Measurements from ENCODE around the gene TSC22D2.

TSC22D2 gene

GRCh38 chr3:150385296-150386242 is 22.5 kb upstream of the TSC22D2 start:
- peak; percentile 2 for DNase-seq

DNA sequence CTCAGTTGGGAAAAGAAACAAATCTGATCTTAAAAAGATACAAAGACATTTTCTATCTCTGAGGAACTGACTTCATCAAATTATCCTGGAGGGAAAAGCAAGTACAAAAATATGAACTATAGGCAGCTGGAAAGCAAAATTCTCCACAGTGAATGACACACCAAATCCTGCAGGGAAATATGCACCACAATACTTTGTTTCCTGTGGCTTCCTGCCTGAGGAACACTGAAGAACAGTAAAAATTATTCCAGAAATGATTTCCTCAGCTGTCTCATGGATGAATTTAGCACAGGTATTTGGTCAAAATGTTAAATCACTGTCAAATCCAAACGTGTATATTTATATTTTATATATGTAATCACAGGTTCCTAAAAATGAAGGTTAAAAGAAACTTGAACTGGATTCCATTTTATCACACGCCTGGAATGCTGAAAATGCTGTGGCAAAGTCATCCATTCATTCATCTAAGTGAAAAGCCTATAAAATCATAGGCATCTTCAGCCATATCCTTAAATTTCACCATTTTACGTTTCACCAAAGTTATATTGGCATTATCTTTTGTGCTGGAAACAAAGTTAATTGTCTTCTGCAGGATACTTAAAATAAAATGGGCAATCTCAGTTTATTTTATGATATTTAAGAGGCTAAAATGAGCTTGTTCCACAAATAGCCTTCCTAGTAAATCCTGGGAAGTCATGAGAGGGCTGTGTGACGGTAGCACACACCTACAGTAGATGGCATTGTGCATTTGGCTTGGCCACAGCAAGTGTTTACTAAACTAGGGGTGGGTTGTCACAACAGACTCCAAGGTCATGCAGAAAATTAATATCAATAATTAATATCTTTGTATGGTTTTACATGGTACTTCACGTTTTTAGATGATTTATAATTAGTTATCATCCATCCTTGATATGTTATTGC is 19.3 kb upstream of the TSC22D2 start:
- DNase-seq: no peak

DNA sequence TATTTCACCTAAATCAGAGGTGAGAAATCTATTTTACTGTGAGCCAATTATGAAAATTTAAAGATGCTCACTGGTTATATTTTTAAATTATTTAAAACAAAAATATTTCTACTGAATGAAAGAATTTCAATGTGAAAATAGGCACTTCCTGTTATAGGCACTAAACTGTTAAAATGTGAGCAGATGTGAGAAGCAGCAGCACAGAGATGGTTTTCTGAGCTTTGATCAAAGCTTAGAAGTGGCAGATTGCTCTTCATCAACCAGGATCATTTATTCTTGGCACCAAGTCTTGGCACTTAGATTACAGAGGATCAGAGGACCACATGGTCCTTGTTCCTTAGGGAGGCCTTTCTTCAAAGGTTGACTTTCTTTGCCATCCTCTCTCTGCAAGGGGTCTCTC is 18.0 kb upstream of the TSC22D2 start:
- no peak for DNase-seq

DNA sequence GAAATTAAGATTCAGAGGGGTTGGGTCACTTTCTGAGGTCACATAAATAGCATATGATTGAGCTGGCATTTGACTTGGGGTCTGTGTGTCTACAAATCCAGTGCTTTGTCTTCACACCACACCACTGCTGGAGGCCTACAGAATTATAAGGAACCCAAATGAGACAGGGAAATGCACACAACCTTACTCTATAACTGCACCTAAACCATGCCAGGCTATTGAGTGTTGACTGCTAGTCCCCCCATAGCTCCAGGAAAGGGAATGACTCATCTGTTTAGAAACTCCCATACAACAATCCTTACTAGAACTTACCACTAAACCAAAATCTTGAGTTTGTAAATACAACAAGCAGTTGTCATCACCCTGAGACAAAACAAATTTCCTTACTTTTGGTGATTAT is 16.9 kb upstream of the TSC22D2 start:
- no peak for DNase-seq

GRCh38 chr3:150393745-150394144 is 14.4 kb upstream of the TSC22D2 start:
- no peak for DNase-seq

GRCh38 chr3:150394606-150395005 is 13.5 kb upstream of the TSC22D2 start:
- DNase-seq: no peak

- no peak for DNase-seq
Measured at GRCh38 chr3:150396491-150396890, 11.6 kb upstream of the TSC22D2 start.

- no peak for DNase-seq
Measured at GRCh38 chr3:150396956-150397550, 11.0 kb upstream of the TSC22D2 start.

- no peak for DNase-seq
Measured at GRCh38 chr3:150399060-150399459, 9.0 kb upstream of the TSC22D2 start.

DNA sequence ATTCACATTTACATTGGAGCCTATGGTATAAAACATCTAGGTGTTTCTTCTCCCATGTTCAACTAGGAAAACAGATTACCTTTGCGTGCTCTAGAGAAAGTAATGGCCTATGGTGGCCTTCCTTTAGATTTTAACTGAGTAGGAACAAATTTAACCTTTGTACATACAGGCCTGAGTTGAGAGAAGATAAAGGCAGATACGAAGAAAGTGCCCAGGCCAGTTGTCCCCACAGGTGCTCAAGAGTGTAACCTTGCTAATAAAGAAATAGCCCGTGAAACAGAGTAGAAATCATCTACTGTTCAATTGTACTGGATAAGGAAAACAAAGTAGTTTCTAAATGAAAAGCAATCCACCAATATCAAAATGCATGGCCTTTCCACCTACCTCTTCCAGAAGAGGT is 6.8 kb upstream of the TSC22D2 start:
- no peak for DNase-seq

GRCh38 chr3:150402217-150402616 is 5.9 kb upstream of the TSC22D2 start:
- no peak for DNase-seq

DNA sequence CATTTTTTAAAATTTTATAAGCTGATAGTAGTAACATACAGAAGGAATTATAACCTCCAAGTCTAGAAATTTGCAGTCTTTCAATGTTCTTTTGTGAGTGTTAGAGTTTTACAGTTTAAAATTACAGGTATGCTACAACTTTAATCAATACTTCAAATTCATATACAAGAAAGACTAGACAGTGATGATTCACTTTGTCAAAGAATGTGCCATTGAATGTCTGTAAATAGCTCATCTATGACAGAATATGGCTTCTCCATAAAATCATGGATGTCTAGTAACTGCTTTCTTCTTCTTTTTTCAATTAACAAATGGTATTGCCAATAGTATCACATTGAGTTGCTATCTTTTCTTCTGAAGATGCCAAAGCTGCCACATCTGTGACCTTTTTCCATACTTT is 4.1 kb upstream of the TSC22D2 start:
- no peak for DNase-seq

DNA sequence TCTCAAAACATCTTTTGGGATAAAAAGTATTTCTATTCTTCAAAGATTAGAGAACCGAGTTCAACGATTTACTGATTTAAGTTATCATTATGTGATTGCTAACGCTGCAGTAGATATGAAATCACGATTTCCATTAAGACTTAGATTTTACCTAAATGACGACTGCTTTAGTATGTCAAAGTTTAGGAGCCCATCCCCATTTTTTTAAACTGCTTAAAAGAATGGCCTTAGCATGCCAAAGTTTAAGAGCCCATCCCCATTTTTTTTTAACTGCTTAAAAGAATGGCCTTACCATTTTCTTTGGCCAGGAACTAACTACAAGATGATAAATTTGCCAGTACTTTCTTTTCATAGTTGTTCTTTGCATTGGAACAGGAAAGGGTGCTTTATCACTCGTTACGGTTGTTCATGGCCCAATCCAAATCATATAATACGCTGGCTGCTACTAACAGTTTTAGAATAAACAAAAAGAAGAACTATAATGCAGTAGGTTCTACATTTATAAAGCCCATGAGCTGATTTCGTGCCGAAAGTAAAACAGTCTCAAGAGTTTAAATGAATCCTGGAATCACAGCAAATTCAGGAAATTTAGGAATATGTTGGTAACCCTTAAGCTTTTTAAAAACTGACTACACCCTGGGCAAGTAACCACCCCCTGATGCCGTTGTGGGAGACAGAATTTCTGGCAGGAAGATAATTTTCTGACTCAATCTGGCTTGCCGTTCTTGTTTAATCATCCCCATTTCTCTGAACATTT is 869 bp upstream of the TSC22D2 start:
- DNase-seq: peak; percentile 29

GRCh38 chr3:150407808-150408220 is 284 bp upstream of the TSC22D2 start:
- no peak for DNase-seq

- no peak for DNase-seq
Measured at GRCh38 chr3:150409125-150409511, 1.0 kb downstream of the TSC22D2 start.

DNA sequence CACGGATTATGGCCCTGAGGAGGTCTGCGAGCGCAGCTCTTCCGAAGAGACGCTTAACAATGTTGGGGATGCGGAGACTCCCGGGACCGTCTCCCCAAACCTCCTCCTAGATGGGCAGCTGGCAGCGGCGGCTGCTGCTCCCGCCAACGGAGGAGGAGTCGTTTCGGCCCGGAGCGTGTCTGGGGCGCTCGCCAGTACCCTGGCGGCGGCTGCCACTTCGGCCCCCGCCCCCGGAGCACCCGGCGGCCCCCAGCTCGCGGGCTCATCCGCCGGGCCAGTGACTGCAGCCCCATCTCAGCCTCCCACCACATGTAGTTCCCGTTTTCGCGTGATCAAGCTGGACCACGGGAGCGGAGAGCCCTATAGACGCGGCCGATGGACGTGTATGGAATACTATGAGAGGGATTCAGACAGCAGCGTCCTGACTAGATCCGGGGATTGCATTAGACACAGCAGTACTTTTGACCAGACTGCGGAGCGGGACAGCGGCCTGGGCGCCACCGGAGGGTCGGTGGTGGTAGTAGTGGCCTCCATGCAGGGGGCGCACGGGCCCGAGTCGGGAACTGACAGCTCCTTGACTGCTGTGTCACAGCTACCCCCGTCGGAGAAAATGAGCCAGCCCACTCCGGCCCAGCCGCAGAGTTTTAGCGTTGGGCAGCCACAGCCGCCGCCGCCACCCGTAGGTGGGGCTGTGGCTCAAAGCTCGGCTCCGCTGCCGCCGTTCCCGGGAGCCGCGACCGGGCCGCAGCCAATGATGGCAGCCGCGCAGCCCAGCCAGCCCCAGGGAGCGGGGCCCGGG is 1.6 kb downstream of the TSC22D2 start:
- DNase-seq: peak; percentile 67

DNA sequence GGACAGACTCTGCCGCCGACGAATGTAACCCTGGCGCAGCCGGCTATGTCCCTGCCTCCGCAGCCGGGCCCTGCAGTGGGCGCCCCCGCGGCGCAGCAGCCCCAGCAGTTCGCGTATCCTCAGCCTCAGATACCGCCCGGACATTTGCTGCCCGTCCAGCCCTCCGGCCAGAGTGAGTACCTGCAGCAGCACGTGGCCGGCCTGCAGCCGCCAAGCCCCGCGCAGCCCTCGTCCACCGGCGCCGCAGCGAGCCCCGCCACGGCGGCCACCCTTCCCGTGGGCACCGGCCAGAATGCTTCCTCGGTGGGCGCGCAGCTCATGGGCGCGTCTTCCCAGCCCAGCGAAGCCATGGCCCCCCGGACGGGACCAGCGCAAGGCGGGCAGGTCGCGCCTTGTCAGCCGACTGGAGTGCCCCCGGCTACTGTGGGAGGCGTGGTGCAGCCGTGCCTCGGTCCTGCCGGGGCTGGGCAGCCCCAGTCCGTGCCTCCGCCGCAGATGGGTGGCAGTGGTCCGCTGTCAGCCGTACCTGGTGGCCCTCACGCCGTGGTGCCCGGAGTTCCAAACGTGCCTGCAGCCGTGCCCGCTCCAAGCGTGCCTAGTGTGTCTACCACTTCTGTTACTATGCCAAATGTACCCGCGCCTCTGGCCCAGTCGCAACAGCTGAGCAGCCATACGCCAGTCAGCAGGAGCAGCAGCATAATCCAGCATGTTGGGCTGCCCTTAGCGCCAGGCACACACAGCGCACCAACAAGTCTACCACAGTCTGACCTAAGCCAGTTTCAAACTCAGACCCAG is 2.4 kb downstream of the TSC22D2 start:
- DNase-seq: peak; percentile 30

DNA sequence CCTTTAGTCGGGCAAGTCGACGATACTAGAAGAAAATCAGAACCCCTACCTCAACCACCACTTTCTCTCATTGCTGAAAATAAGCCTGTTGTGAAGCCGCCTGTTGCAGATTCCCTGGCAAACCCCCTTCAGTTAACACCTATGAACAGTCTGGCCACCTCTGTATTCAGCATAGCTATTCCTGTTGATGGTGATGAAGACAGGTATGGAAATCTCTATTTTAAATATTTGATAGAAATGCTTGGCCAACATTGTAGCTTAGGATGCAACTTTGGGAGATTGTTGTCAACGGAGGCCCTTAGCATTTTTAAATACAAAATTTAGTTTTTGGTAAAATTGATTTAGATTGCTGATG is 3.0 kb downstream of the TSC22D2 start:
- DNase-seq: no peak

DNA sequence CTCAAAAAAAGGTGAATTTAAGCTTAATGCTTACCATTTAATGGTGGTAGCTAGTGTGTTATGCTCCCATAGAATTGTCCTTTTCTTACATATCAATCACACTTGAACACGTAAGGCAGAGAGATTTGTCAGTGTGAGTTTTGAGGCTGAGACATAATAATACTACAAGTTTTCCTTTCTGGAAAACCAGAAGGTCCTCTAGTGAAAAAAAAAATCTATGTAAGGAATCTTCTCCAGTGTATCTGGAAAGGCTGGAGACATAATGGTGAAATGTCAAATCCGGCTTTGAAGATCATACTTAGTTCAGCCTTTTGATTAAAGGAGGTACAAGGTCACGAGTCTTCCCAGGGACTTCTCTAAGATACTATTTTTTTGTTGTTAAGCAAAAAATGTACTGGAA is 3.4 kb downstream of the TSC22D2 start:
- DNase-seq: no peak

DNA sequence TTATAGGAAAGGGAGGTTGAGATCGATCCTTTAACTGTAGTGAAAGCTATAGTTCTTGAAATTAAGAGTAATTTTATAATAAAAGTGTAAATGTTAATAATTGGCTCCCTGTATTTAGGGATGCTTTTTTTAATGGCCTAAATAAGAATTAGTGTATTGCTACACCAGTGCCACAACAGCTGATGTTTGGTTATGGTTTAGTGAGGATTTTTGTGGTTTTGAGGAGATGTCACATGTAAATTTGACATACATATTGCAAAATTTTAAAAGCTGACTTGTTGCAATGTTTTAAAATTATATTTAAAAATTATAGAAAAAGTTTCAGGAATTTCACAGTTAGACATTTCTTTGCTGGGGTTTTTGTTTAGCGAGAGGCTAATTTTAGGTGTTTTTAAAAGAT is 3.9 kb downstream of the TSC22D2 start:
- no peak for DNase-seq
